Measurements from ENCODE around the gene ADAT1.
A peak's percentile ranks its signal among the peaks of the same experiment; 100 is the strongest.
"Not testable (repeated sequence)": the region's sequence is repeated elsewhere in the genome, so short reads cannot be mapped to it uniquely, and the experiment has no call there.

ADAT1 gene

GRCh38 chr16:75620326-75621169, 2.5 kb downstream of the ADAT1 start:
- DNase-seq, result no peak

DNA sequence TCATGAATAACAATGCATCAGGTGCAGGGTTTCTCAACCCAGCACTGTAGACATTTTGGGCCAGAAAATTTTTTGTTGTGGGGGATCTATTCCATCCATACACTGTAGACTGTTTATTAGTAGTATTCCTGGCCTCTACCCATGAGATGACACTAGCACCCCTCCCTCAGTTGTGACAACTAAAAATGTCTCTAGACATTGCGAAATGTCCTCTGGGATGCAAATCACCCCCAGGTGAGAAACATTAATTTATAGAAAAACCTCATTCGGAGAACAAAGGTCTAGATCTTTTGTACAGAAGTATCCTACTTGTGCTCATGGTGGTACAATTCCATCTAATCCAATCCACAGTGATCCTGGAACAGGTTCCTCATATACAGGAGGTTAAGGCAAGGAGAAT, 4.3 kb downstream of the ADAT1 start:
- DNase-seq, result no peak

DNA sequence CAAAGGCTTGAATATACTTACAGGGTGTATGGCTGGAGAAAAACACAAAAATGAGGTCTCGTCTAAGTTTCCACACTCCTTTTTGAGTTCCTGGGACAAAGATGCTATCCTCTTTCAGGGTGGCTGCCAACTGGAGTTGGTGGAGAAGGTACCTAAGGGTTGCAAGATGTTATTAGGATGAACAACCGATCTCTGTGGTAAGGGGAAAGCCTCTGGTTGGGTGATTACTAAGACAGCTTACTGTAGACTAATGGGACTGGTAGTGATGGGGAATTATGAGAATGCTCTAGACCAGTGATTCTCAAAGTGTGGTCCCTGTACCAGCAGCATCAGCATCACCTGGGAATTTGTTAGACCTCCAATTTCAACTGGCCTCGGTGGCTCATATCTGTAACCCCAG, 6.0 kb downstream of the ADAT1 start:
- no peak for DNase-seq

DNA sequence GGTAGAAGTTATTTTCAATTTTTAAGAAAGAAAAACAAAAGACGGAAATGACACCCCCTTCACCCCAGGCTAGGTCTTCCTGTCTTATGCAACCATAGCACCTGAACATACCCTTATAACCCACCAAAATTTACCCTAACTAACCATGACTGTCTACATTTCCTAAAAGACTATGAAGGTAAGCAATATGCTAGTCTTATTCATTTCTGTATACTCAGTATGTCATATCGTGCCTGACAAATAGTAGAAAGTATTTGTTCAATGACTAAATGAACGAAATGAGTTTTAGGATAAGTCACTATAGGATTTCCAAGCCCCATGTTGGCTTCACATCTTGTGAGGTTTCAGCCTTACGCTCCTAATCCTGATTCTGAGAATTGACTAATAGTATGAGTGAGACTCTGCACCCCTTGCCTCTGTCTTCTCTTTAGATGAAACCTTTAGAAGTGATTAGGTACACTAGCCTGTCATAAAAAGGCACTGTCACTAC, 6.5 kb downstream of the ADAT1 start:
- no peak for DNase-seq

GRCh38 chr16:75615619-75616018, 7.5 kb downstream of the ADAT1 start:
- no peak for DNase-seq

GRCh38 chr16:75614066-75614897, 8.8 kb downstream of the ADAT1 start:
- no peak for DNase-seq

DNA sequence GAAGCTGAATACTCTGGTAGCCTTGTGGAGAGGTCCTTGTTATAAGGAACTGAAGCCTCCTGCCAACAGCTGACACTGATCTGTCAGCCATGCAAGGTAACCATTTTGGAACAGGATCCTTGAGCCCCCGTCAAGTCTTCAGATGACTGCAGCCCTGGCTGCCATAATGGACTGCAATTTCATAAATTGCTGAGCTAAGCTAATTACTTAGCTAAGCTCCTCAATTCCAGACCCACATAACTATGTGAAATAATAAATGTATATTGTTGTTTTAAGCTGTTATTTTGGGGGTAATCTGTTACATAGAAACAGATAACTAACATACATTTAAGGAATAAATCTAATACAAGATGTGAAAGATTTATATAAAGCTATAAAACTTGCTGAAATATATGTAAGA, 16.6 kb downstream of the ADAT1 start:
- no peak for DNase-seq

- no peak for DNase-seq
Measured at GRCh38 chr16:75603241-75603640, 19.8 kb downstream of the ADAT1 start.

GRCh38 chr16:75599452-75600277, 23.4 kb downstream of the ADAT1 start:
- no peak for DNase-seq

GRCh38 chr16:75593825-75594820, 29.0 kb downstream of the ADAT1 start:
- DNase-seq, result no peak

DNA sequence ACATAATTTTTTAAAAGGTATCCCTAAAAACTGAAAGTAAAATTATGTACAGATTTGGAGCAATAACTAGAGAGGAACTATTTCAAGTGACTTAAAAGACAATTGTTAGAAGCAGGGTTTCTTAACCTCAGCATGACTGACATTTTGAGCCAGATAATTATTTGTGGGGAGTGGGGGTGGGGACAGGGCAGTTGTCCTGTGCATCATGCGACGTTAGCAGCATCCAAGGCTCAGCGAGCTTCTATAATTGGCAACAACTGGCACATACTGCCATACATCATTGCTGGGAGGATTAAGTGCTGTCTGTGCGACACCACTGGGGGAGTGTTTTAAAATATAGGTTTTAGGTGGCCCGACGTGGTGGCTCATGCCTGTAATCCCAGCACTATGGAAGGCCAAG, 29.8 kb downstream of the ADAT1 start:
- no peak for DNase-seq

- DNase-seq, result not testable (repeated sequence)
Measured at GRCh38 chr16:75591927-75592326, 31.2 kb downstream of the ADAT1 start.

- DNase-seq, result no peak
Measured at GRCh38 chr16:75590920-75591843, 31.9 kb downstream of the ADAT1 start.

- DNase-seq, result no peak
Measured at GRCh38 chr16:75589306-75589705, 33.8 kb downstream of the ADAT1 start.

GRCh38 chr16:75588716-75589115, 34.4 kb downstream of the ADAT1 start:
- no peak for DNase-seq

- peak; percentile 29 for DNase-seq
Measured at GRCh38 chr16:75584108-75584507, 39.0 kb downstream of the ADAT1 start.

DNA sequence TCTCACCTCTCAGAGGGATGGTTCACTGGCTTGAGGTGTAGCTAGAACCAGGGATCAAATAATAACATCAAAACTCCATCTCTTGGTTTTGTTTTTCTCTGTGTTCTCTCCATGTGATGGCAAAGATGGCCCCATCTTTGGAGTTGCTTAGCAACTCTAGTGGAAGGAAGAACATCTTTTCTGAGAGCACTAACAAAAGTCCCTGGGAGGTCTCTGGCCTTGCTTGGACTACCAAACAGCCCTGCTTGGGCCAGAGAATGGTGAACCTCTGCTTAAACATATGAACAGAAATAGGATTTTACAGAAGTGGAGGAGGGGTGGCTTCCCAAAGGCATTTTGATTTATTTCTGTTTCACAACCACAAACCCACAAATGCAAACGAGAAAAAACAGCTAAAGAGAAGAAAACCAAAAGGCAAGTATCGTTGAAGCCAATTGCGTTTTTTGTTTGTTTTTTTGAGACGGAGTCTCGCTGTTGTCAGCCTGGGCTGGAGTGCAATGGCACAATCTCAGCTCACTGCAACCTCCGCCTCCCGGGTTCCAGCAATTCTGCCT, 43.7 kb downstream of the ADAT1 start:
- no peak for DNase-seq

GRCh38 chr16:75578725-75579124, 44.4 kb downstream of the ADAT1 start:
- DNase-seq, result no peak

GRCh38 chr16:75578212-75578611, 44.9 kb downstream of the ADAT1 start:
- no peak for DNase-seq

- peak; percentile 19 for DNase-seq
Measured at GRCh38 chr16:75576384-75576811, 46.7 kb downstream of the ADAT1 start.

Data from RPMI8226 (cell line).